ENCODE measurements around the gene AGAP5. TPM values are rescaled to one million over a fixed set of nuclear protein-coding genes. Genes with fewer than 3 reads are reported as not detected.

Gene AGAP5
- total and polyA plus RNA-seq, 2 of the 4 experiments (the other 2 are of a cell fraction): 1.8 to 4.1 TPM

GRCh38 chr10:73734028-73734720 is 36.3 kb upstream of the AGAP5 start:
- no peak overlapping the region for H2BK20ac ChIP-seq (ENCODE audit: low read depth, low read length)
- no peak overlapping the region for H3K4me3 ChIP-seq (ENCODE audit: insufficient read depth, low read depth, low read length)
- no peak overlapping the region for H4K91ac ChIP-seq (ENCODE audit: insufficient read depth, low read depth, low read length)
- peaks cover 26% of the 10 kb centered on the region for H3K36me3 ChIP-seq (ENCODE audit: control insufficient read depth, insufficient read depth, low read length)
- H3K4me2 ChIP-seq (ENCODE audit: low read depth, low read length): no peak overlapping the region
- no peaks in the 10 kb centered on the region for H4K20me1 ChIP-seq (ENCODE audit: insufficient read depth, low read length)
- H3K18ac ChIP-seq (ENCODE audit: low read depth, low read length): no peak overlapping the region
- no TSS peak for BruUV-seq (replicated peaks)
- no peak overlapping the region for H2BK120ac ChIP-seq (ENCODE audit: low read depth, low read length)
- DNase-seq (no peak), ATAC-seq (ENCODE audit: low read depth) (no peak)
- no peak overlapping the region for H2AK9ac ChIP-seq (replicated peaks; ENCODE audit: low read depth, low read length, poor library complexity)
- dilution Hi-C loops (cut with HindIII; ENCODE audit: low sequenced_read_pairs, unreplicated experiment): no loop called here
- in situ Hi-C loops (cut with MboI; ENCODE audit: low sequenced_read_pairs): no loop called here
- no peak overlapping the region for H3K14ac ChIP-seq (replicated peaks; ENCODE audit: low read depth, low read length)
- peaks cover 3% of the 10 kb centered on the region; the same call in 1 of the 2 replicates for H3K4me1 ChIP-seq (ENCODE audit: control insufficient read depth, insufficient read depth, low read length)
- H2AFZ ChIP-seq (replicated peaks; ENCODE audit: low read length, poor library complexity): no peak overlapping the region
- no peaks in the 10 kb centered on the region for H3K27me3 ChIP-seq (ENCODE audit: control insufficient read depth, insufficient read depth, low read length)
- H3K4ac ChIP-seq (ENCODE audit: low read depth, low read length): no peak overlapping the region
- H3K56ac ChIP-seq (ENCODE audit: extremely low read depth, insufficient read depth, low read length): no peak overlapping the region
- CTCF ChIA-PET: no interaction called here
- TF ChIP-seq CTCF (conservative IDR thresholded peaks at IDR 0.05; ENCODE audit: low read depth, low read length): no peak
- no peak for TF ChIP-seq SMC3 (IDR thresholded peaks at IDR 0.05; ENCODE audit: low read depth, low read length)
- TF ChIP-seq MXI1 (IDR thresholded peaks at IDR 0.05; ENCODE audit: borderline replicate concordance, low read depth, low read length): no peak
- TF ChIP-seq NFE2L2 (IDR thresholded peaks at IDR 0.05; ENCODE audit: low read depth, low read length): no peak
- no peak for TF ChIP-seq ELK1 (IDR thresholded peaks at IDR 0.05; ENCODE audit: borderline replicate concordance, low read depth, low read length)
- TF ChIP-seq RFX5 (IDR thresholded peaks at IDR 0.05; ENCODE audit: low read depth, low read length): no peak
- TF ChIP-seq BHLHE40 (IDR thresholded peaks at IDR 0.05; ENCODE audit: low read depth, low read length): no peak
- no peak for TF ChIP-seq MAZ (IDR thresholded peaks at IDR 0.05; ENCODE audit: borderline replicate concordance, low read depth, low read length)
- TF ChIP-seq USF2 (IDR thresholded peaks at IDR 0.05; ENCODE audit: low read depth, low read length): no peak
- no peak for TF ChIP-seq MAFK (IDR thresholded peaks at IDR 0.05; ENCODE audit: low read depth, low read length)
- no peak for TF ChIP-seq POLR2A (IDR thresholded peaks at IDR 0.05; ENCODE audit: low read depth, low read length)
- TF ChIP-seq FOS (IDR thresholded peaks at IDR 0.05; ENCODE audit: low read depth, low read length): no peak
- TF ChIP-seq CEBPB (IDR thresholded peaks at IDR 0.05; ENCODE audit: low read depth, low read length): no peak
- no peak for TF ChIP-seq RAD21 (IDR thresholded peaks at IDR 0.05; ENCODE audit: low read length)
- TF ChIP-seq RCOR1 (IDR thresholded peaks at IDR 0.05; ENCODE audit: insufficient replicate concordance, low read length): no peak
- no peak for TF ChIP-seq CHD1 (IDR thresholded peaks at IDR 0.05; ENCODE audit: low read depth, low read length)
- H4K8ac ChIP-seq (ENCODE audit: low read depth in 2 of 2, low read length in 2 of 2): no peak overlapping the region
- H3K27ac ChIP-seq (ENCODE audit: insufficient read depth, low read length): no peak overlapping the region
- no peak overlapping the region for H4K5ac ChIP-seq (ENCODE audit: low read depth, low read length)
- no peak overlapping the region for H2AK5ac ChIP-seq (ENCODE audit: low read depth, low read length)
- H3K79me1 ChIP-seq (ENCODE audit: low read depth in 1 of 2, low read length in 2 of 2): peaks cover 7 to 23% of the 10 kb centered on the region in 2 experiments
- H3K9me3 ChIP-seq (ENCODE audit: control insufficient read depth, insufficient read depth, low read length): no peaks in the 10 kb centered on the region
- H2BK5ac ChIP-seq (ENCODE audit: low read depth, low read length, poor library complexity, severe bottlenecking): no peak overlapping the region
- H3K9me1 ChIP-seq (ENCODE audit: insufficient read depth, low read length): 0 out of 2 replicates have a peak, but pooled peaks cover 8% of the 10 kb centered on the region
- intact Hi-C loops (cut with micrococcal nuclease): no loop called here
- no peak overlapping the region for H2BK15ac ChIP-seq (ENCODE audit: low read depth, low read length)
- 93% methylated on average over 2 of the region's 16 CpGs; no CpG with 5 or more reads in 1 of the 2 experiments for WGBS, 2 experiments (ENCODE audit: extremely low coverage in 2 of 2, insufficient read length in 1 of 2)
- POLR2A ChIA-PET (ENCODE audit: unreplicated experiment): no interaction called here
- no peak overlapping the region for H3K23ac ChIP-seq (ENCODE audit: low read depth, low read length)
- no peak overlapping the region for H3K9ac ChIP-seq (ENCODE audit: low read depth, low read length)
